NOMO-1 treated with DMSO at 0.1 percent for 48 hours (cell line): ENCODE measurements around the gene SLC25A41.
"Not testable (repeated sequence)": the region's sequence is repeated elsewhere in the genome, so short reads cannot be mapped to it uniquely, and the experiment has no call there.

Experiments used
- DNase-seq: peaks from one replicate; lab custom pipeline; 2025; ENCODE audit not compliant: unreplicated experiment; lab: John Stamatoyannopoulos, UW

Gene SLC25A41

GRCh38 chr19:6428692-6429418 lies 4.7 kb downstream of the SLC25A41 start:
- DNase-seq = not testable (repeated sequence)

- no peak for DNase-seq
These were observed 6.4 kb downstream of the SLC25A41 start for GRCh38 chr19:6427131-6427530.

GRCh38 chr19:6425732-6426620 lies 7.6 kb downstream of the SLC25A41 start:
- no peak for DNase-seq

GRCh38 chr19:6424939-6425731 lies 8.4 kb downstream of the SLC25A41 start:
- peak; percentile 100 for DNase-seq

- no peak for DNase-seq
These were observed 9.2 kb downstream of the SLC25A41 start, which contains the start of gene KHSRP for GRCh38 chr19:6424195-6424938. TSS of gene KHSRP (minus strand) at chr19:6424811. CDS start at chr19:6424701, 110 bp downstream.

- peak; percentile 28 for DNase-seq
These were observed 9.9 kb downstream of the SLC25A41 start for GRCh38 chr19:6423499-6424194.

- DNase-seq = no peak
These were observed 12.2 kb downstream of the SLC25A41 start for GRCh38 chr19:6421075-6422014.

GRCh38 chr19:6418562-6418932 lies 15.0 kb downstream of the SLC25A41 start:
- no peak for DNase-seq

GRCh38 chr19:6417713-6418561 lies 15.6 kb downstream of the SLC25A41 start:
- DNase-seq = no peak

- no peak for DNase-seq
These were observed 16.7 kb downstream of the SLC25A41 start for GRCh38 chr19:6416658-6417405.

- DNase-seq = no peak
These were observed 17.9 kb downstream of the SLC25A41 start for GRCh38 chr19:6415591-6416190.

GRCh38 chr19:6414793-6415590 lies 18.6 kb downstream of the SLC25A41 start:
- DNase-seq = no peak

GRCh38 chr19:6413721-6414643 lies 19.6 kb downstream of the SLC25A41 start:
- DNase-seq = no peak

GRCh38 chr19:6413291-6413690 lies 20.3 kb downstream of the SLC25A41 start:
- no peak for DNase-seq
